Cardiac fibroblast (primary cell): ENCODE measurements around the gene RXFP1.

Experiments
- DNase-seq, 2 donors: peaks; one replicate each; pipeline versions ENCODE4 v3.0.0 to v3.0.0-alpha.2; 2010; ENCODE audit warnings: low read depth in 2 of 2
- H3K4me3 ChIP-seq, 2 donors: replicated peaks in 1 of 2; 1 replicate in 1 of 2; 2 replicates in 1 of 2; pipeline ENCODE4 v1.5.1; 2011; ENCODE audit warnings: low read depth in 2 of 2, low read length in 2 of 2, mild to moderate bottlenecking in 2 of 2, moderate library complexity in 1 of 2
- TF ChIP-seq, protein P1 (sequence below): IDR thresholded peaks from one replicate; pipeline ENCODE4 v1.5.1; 2011; ENCODE audit warnings: low read depth, mild to moderate bottlenecking, low read length, inconsistent platforms

Gene RXFP1

DNA sequence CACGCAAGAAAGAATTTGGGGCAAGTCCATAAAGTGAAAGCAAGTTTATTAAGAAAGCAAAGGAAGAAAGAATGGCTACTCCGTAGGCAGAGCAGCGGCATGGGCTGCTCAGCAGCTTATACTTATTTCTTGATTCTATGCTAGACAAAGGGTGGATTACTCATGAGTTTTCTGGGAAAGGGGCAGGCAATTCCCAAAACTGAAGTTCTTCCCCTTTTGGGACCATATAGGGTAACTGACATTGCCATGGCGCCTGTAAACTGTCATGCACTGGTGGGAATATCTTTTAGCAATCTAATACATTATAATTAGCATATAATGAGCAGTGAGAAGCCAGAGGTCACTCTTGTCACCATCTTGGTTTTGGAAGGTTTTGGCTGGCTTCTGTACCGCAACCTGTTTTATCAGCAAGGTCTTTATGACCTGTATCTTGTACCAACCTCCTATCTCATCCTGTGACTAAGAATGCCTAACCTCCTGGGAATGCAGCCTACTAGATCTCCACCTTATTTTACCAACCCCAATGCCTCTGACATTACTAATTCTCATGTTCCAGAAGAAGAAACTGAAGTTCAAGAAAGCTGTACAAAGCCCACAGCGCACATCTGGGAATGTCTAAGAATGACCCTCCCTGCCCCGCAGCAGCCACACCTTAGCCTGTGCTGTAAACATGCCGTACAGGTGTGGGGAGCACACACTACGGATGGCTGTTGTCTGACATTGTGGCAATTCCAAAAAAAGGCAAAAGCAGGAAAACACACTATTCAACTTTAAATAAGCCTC is 18.6 kb downstream of the RXFP1 start:
- TF ChIP-seq, protein P1, sequence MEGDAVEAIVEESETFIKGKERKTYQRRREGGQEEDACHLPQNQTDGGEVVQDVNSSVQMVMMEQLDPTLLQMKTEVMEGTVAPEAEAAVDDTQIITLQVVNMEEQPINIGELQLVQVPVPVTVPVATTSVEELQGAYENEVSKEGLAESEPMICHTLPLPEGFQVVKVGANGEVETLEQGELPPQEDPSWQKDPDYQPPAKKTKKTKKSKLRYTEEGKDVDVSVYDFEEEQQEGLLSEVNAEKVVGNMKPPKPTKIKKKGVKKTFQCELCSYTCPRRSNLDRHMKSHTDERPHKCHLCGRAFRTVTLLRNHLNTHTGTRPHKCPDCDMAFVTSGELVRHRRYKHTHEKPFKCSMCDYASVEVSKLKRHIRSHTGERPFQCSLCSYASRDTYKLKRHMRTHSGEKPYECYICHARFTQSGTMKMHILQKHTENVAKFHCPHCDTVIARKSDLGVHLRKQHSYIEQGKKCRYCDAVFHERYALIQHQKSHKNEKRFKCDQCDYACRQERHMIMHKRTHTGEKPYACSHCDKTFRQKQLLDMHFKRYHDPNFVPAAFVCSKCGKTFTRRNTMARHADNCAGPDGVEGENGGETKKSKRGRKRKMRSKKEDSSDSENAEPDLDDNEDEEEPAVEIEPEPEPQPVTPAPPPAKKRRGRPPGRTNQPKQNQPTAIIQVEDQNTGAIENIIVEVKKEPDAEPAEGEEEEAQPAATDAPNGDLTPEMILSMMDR: no peak
- peak in 1 of 2 donors; percentile 40 for DNase-seq
- no peak overlapping the region for H3K4me3 ChIP-seq

DNA sequence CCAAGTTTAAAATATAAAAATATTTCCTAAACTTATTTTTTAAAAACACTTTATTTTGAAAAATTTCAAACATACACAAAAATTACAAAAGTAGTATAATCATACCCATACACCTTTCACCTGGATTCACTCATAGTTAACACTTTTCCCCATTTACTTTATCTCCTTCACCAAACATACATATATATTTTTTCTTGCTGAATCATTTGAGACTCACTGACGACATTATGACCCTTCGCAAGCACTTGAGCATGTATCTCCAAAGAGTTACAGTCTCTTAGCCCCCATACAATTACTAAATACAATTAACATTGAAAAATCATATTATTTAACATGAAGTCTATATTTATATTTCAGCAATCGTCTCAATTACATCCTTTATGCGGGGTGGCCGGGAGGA is 19.8 kb downstream of the RXFP1 start:
- TF ChIP-seq, protein P1: no peak
- no peak overlapping the region for H3K4me3 ChIP-seq
- no peak for DNase-seq

DNA sequence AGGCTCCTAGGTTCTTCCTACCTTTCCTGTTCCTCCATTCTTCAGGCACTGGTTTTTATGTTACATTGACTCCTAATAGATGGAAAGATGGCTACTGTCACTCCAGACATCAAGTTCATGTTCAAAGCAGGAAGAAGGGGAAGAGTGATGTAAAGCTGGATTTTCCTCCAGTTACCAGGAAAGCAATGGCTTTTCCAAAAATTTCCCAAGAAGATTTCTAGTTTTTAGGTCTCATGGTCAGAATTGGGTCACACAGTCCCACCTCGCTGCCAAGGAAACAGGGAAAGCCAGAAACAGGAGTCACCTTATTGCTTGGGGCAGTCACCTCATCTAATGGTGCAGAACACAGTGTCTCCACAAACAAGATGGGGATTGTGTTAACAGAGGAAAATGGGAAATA is 21.5 kb downstream of the RXFP1 start:
- TF ChIP-seq, protein P1: no peak
- no peak overlapping the region for H3K4me3 ChIP-seq
- DNase-seq: no peak

DNA sequence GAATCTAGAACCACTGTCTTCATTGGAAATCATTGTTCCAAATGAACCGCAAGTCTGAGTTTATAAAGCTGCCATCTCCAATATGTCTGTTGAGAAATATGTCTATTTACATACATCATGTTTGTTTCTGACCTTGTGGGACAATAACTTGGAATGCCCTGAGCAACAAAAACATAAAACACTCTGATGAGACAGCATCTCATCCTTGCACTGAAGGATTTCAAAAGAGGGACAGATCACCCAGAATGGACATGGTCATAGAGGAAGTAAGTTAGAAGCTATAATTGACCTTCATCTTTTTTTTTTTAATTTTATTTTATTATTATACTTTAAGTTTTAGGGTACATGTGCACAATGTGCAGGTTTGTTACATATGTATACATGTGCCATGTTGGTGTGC is 22.5 kb downstream of the RXFP1 start:
- H3K4me3 ChIP-seq: no peak overlapping the region
- no peak for DNase-seq
- TF ChIP-seq, protein P1: no peak

DNA sequence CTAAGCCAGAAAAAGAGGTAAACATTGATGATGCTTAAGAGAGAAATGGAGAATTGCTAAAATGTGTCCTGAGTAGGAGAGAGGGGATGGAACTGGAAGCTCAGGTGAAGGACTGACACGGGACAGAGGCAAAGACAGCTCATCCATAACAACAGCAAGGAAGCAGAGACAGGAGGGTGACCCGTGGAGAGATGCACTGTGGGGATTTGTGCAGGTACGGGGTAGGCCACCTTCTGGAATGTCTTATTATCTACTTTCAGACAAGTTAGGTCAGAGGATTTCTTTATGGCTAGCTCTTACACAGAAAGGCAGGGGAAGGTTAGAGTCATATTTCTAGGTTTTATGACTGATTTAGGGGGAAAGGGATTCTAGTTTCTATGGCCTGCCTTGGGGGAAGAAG is 31.7 kb downstream of the RXFP1 start:
- TF ChIP-seq, protein P1: no peak
- DNase-seq: no peak
- no peak overlapping the region for H3K4me3 ChIP-seq

DNA sequence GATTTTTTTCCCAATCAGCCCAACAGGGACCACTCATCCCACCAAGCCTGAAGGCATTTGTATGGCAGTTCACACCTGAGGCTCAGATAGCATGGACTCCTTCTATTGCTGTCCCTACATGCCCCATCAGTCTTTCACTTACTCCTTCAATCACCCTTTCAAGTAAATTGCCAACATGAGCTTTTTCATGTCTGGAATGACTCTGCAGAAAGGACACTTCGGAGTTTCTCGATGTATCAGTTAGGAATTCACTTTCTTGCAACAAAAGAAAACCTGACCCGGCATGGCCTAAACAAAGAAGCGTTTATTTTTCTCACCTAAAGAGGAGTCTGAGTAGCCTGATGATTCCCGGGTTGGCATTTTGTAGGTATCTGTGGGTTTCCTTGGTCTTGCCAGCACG is 38.6 kb downstream of the RXFP1 start:
- TF ChIP-seq, protein P1: no peak
- H3K4me3 ChIP-seq: no peak overlapping the region
- DNase-seq: no peak

DNA sequence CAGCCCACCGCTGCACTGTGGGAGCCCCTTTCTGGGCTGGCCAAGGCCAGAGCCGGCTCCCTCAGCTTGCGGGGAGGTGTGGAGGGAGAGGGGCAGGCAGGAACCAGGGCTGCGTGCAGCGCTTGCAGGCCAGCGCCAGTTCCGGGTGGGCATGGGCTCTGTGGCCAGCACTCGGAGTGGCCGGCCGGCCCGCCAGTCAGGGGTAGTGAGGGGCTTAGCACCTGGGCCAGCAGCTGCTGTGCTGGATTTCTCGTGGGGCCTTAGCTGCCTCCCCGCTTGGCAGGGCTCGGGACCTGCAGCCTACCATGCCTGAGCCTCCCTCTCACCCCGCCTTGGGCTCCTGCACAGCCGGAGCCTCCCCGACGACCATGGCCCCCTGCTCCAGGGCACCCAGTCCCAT is 45.2 kb downstream of the RXFP1 start:
- no peak overlapping the region for H3K4me3 ChIP-seq
- no peak for DNase-seq
- TF ChIP-seq, protein P1: no peak
